HG03139 (cell line): ENCODE data around the gene MTERF4.

Source experiments
- ATAC-seq: cut with Tn5 transposase; IDR thresholded peaks from one replicate; pipeline ENCODE4 v1.9.1; 2021; ENCODE audit not compliant: unreplicated experiment

The MTERF4 gene

GRCh38 chr2:241134711-241135110 lies 32.6 kb upstream of the MTERF4 start:
- ATAC-seq, result no peak

GRCh38 chr2:241133436-241133820 lies 31.3 kb upstream of the MTERF4 start:
- no peak for ATAC-seq

- no peak for ATAC-seq
Measured at GRCh38 chr2:241132538-241133435, 30.7 kb upstream of the MTERF4 start.

- ATAC-seq, result no peak
Measured at GRCh38 chr2:241131531-241131930, 29.4 kb upstream of the MTERF4 start.

- no peak for ATAC-seq
Measured at GRCh38 chr2:241130316-241130715, 28.2 kb upstream of the MTERF4 start.

GRCh38 chr2:241129086-241129871 lies 27.2 kb upstream of the MTERF4 start:
- ATAC-seq, result no peak

GRCh38 chr2:241128266-241128665 lies 26.2 kb upstream of the MTERF4 start:
- no peak for ATAC-seq

- ATAC-seq, result no peak
Measured at GRCh38 chr2:241126771-241127202, 24.7 kb upstream of the MTERF4 start.

- ATAC-seq, result no peak
Measured at GRCh38 chr2:241126201-241126611, 24.1 kb upstream of the MTERF4 start.

- no peak for ATAC-seq
Measured at GRCh38 chr2:241125626-241126025, 23.5 kb upstream of the MTERF4 start.

GRCh38 chr2:241123816-241124536 lies 21.9 kb upstream of the MTERF4 start:
- ATAC-seq, result no peak

GRCh38 chr2:241122376-241123002 lies 20.4 kb upstream of the MTERF4 start:
- ATAC-seq, result no peak

GRCh38 chr2:241121008-241121407 lies 18.9 kb upstream of the MTERF4 start:
- no peak for ATAC-seq

- ATAC-seq, result no peak
Measured at GRCh38 chr2:241120440-241120839, 18.4 kb upstream of the MTERF4 start.

GRCh38 chr2:241118737-241119505 lies 16.8 kb upstream of the MTERF4 start:
- no peak for ATAC-seq

GRCh38 chr2:241116606-241117560 lies 14.8 kb upstream of the MTERF4 start:
- ATAC-seq, result no peak

GRCh38 chr2:241115361-241115760 lies 13.3 kb upstream of the MTERF4 start:
- ATAC-seq, result no peak

- ATAC-seq, result no peak
Measured at GRCh38 chr2:241114836-241115235, 12.7 kb upstream of the MTERF4 start.

GRCh38 chr2:241112592-241112991 lies 10.5 kb upstream of the MTERF4 start:
- no peak for ATAC-seq
